PC-3 (cell line): Measurements from ENCODE around the gene SP8. TPM values are rescaled to one million over a fixed set of nuclear protein-coding genes. Genes with fewer than 3 reads are reported as not detected.

Experiments
- ATAC-seq: fragments of 200-7000 bp; cut with Tn5 transposase; 2 replicates; pipeline ENCODE4 v1.9.1; 2020; ENCODE audit warnings: mild to moderate bottlenecking, moderate library complexity
- BruUV-seq: library from RNA; stranded (reverse); fragments of 400-500 nt; replicated peaks from 2 replicates; lab custom pipeline; 2021; lab: Mats Ljungman, UMichigan
- CTCF ChIA-PET: fragments of 300-600 bp; sonication (Branson Sonifier 250); formaldehyde crosslinking; loops from one replicate; lab custom pipeline; 2022; ENCODE audit warnings: antibody characterized with exemption; lab: Charles Lee
- POLR2A ChIA-PET: fragments of 300-600 bp; sonication (Branson Sonifier 250); formaldehyde crosslinking; loops from one replicate; lab custom pipeline; 2022; ENCODE audit warnings: antibody characterized with exemption; ENCODE audit not compliant: unreplicated experiment; lab: Charles Lee
- DNase-seq: peaks from one replicate; pipeline ENCODE4 v3.0.0-alpha.2; 2015
- H2AFZ ChIP-seq: fragments of 300-600 bp; sonication (generic); 2 replicates; pipeline ENCODE4 v1.6.0; 2016; ENCODE audit warnings: antibody characterized with exemption, low read length
- H3F3A ChIP-seq: fragments of 300-600 bp; sonication (generic); one replicate; pipeline ENCODE4 v1.6.0; 2017; ENCODE audit warnings: antibody characterized with exemption, low read length, control low read depth, mild to moderate bottlenecking; ENCODE audit not compliant: unreplicated experiment
- H3K27ac ChIP-seq: fragments of 300-600 bp; sonication (generic); 2 replicates; pipeline ENCODE4 v1.5.1; 2016; ENCODE audit warnings: mild to moderate bottlenecking, low read length
- H3K27me3 ChIP-seq: fragments of 300-600 bp; sonication (generic); 2 replicates; pipeline ENCODE4 v1.6.1; 2016; ENCODE audit warnings: low read length, mixed read lengths
- H3K36me3 ChIP-seq: fragments of 300-600 bp; sonication (generic); 2 replicates; pipeline ENCODE4 v1.6.1; 2016; ENCODE audit warnings: low read depth, mixed run types, low read length, mixed read lengths
- H3K4me1 ChIP-seq: fragments of 300-600 bp; sonication (generic); 2 replicates; pipeline ENCODE4 v1.5.1; 2016; ENCODE audit warnings: low read length; ENCODE audit not compliant: insufficient read depth
- H3K4me2 ChIP-seq: fragments of 300-600 bp; sonication (generic); 2 replicates; pipeline ENCODE4 v1.6.0; 2016; ENCODE audit warnings: low read length
- H3K4me3 ChIP-seq: fragments of 300-600 bp; sonication (generic); 2 replicates; pipeline ENCODE4 v1.5.1; 2016; ENCODE audit warnings: mild to moderate bottlenecking, low read length, mixed read lengths
- H3K79me2 ChIP-seq: fragments of 300-600 bp; sonication (generic); 2 replicates; pipeline ENCODE4 v1.6.1; 2017; ENCODE audit warnings: low read length, mixed read lengths
- H3K9ac ChIP-seq: fragments of 300-600 bp; sonication (generic); 2 replicates; pipeline ENCODE4 v1.6.0; 2016; ENCODE audit warnings: mild to moderate bottlenecking, low read length
- H3K9me2 ChIP-seq: fragments of 300-600 bp; sonication (generic); replicated peaks from 2 replicates; pipeline ENCODE4 v1.6.1; 2016; ENCODE audit warnings: mixed run types, low read length, mixed read lengths
- H3K9me3 ChIP-seq: fragments of 300-600 bp; sonication (generic); 2 replicates; pipeline ENCODE4 v1.6.1; 2016; ENCODE audit warnings: low read length, mixed read lengths
- H4K20me1 ChIP-seq: fragments of 300-600 bp; sonication (generic); 2 replicates; pipeline ENCODE4 v1.6.1; 2016; ENCODE audit warnings: low read length, mixed read lengths
- CTCF ChIP-seq: fragments of 300-600 bp; sonication (generic); conservative IDR thresholded peaks from 2 replicates; pipeline ENCODE4 v1.5.1; 2017; ENCODE audit warnings: antibody characterized with exemption, low read depth, mild to moderate bottlenecking, low read length
- EZH2 ChIP-seq: fragments of 300-600 bp; sonication (generic); IDR thresholded peaks from one replicate; pipeline ENCODE4 v1.6.1; 2017; ENCODE audit warnings: antibody characterized with exemption, mild to moderate bottlenecking, low read length; ENCODE audit not compliant: unreplicated experiment
- EZH2phosphoT487 ChIP-seq: fragments of 300-600 bp; sonication (generic); IDR thresholded peaks from 2 replicates; pipeline ENCODE4 v1.6.1; 2018; ENCODE audit warnings: mild to moderate bottlenecking, antibody characterized with exemption, low read length, borderline replicate concordance
- intact Hi-C: fragments of 100-400 bp; cut with micrococcal nuclease; formaldehyde crosslinking; loops from 2 replicates; pipeline ENCODE4 v1.9.0; 2023
- total RNA-seq: library from RNA; depleted of rRNA; stranded (reverse); fragments of >200 nt; gene quantifications from 2 replicates; pipeline ENCODE4 v1.2.3, GENCODE V29; 2014

The SP8 gene
- total RNA-seq, 1 experiment from 2014 or later = not detected

DNA sequence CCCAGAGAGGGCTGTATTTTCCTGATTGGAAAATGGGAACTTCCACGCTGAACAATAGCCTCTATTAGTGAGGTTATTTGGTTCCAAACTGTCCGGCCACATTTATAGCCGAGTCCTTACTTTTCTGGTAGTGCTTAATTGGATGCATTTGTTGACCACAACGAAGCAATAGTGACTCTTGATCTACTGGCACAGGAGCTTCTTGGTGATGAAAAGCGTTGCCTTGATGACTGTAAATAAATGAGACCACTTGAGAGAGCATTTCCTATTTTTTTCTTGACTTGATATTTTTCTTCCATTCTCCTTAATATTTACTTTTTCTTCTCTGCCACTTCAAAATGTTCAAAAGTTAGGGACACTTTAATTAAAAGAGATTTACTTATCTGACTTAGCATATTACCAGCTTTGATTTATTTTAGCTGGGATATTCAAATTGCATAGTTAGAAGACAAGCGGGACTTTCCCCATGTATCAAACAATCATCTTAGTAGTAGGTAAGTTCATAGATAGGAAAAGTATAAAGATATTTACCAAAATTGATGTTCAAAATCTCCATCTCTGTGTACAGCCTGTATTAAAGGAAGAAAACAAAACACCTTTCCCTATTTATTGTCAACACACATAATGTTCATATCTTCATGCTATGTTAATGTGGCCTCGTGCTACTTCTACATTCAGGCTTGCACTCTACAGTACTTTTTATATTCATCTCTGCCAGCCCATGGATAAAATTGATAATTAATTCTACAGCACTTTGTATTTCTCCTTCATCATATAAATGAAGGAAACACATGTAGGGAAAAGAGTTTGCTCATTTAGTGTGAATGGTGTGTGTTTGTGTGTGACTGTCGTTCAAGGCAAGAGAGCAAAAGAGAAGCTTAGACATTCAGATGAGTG is 5.1 kb upstream of the SP8 start:
- Histone ChIP-seq H3K4me3 (no peak overlapping the region), H3K36me3 (no peaks in the 10 kb centered on the region), H3K27ac (no peak overlapping the region), H2AFZ (no peak overlapping the region), H3F3A (no peaks in the 10 kb centered on the region), H3K9me3 (no peaks in the 10 kb centered on the region), H3K79me2 (no peaks in the 10 kb centered on the region), H3K27me3 (peaks cover 97% of the 10 kb centered on the region), H3K4me1 (no peaks in the 10 kb centered on the region), H3K4me2 (no peak overlapping the region), H4K20me1 (0 out of 2 replicates have a peak, but pooled peaks cover 3% of the 10 kb centered on the region), H3K9me2 (no peaks in the 10 kb centered on the region), H3K9ac (no peak overlapping the region)
- TF ChIP-seq EZH2phosphoT487 (no peak), CTCF (no peak), EZH2 (no peak)
- ATAC-seq = no peak
- CTCF ChIA-PET = no interaction called here
- no peak for DNase-seq
- intact Hi-C loops = loop anchor here (5.0 kb wide), 1 partner anchor 636 kb away; the partner anchor contains the start of gene SP4
- no TSS peak for BruUV-seq
- POLR2A ChIA-PET = no interaction called here

GRCh38 chr7:20790375-20790774 is 3.7 kb upstream of the SP8 start:
- Histone ChIP-seq H3K9me3 (no peaks in the 10 kb centered on the region), H3K4me2 (no peak overlapping the region), H3F3A (no peaks in the 10 kb centered on the region), H3K27me3 (peaks cover 97% of the 10 kb centered on the region), H4K20me1 (0 out of 2 replicates have a peak, but pooled peaks cover 3% of the 10 kb centered on the region), H2AFZ (no peak overlapping the region), H3K36me3 (no peaks in the 10 kb centered on the region), H3K79me2 (no peaks in the 10 kb centered on the region), H3K4me1 (no peaks in the 10 kb centered on the region), H3K9ac (no peak overlapping the region), H3K27ac (no peak overlapping the region), H3K9me2 (no peaks in the 10 kb centered on the region), H3K4me3 (no peak overlapping the region)
- CTCF ChIA-PET = interaction anchor here (0.5 kb wide), 1 partner anchor 93 kb away, joined by 3 read pairs; no protein-coding TSS in a partner anchor
- ATAC-seq = no peak
- TF ChIP-seq CTCF = no peak
- TF ChIP-seq EZH2phosphoT487 = no peak; the same call in 1 of the 2 replicates
- TF ChIP-seq EZH2 = no peak
- POLR2A ChIA-PET = no interaction called here
- no TSS peak for BruUV-seq
- intact Hi-C loops = loop anchor here (5.0 kb wide), 1 partner anchor 637 kb away; the partner anchor contains the start of gene SP4
- DNase-seq = no peak
